Left cardiac atrium (tissue), 4 donors: ENCODE results near the gene PDCD1. TPM values are rescaled to one million over a fixed set of nuclear protein-coding genes. Genes with fewer than 3 reads are reported as not detected.
A peak's percentile ranks its signal among the peaks of the same experiment; 100 is the strongest.
"Not testable (repeated sequence)": the region's sequence is repeated elsewhere in the genome, so short reads cannot be mapped to it uniquely, and the experiment has no call there.

ENCODE experiments used
- ATAC-seq, 2 donors: fragments of 200-7000 bp; cut with Tn5 transposase; one replicate each; pipeline ENCODE4 v1.9.1; 2020; ENCODE audit warnings: mild to moderate bottlenecking in 2 of 2, moderate library complexity in 2 of 2
- DNase-seq: peaks from one replicate; pipeline ENCODE4 v3.0.0-alpha.2; 2020
- intact Hi-C, 2 donors: fragments of 100-400 bp; cut with DNase I; formaldehyde crosslinking; loops; one replicate each; pipeline versions ENCODE4 v1.14.1 to v1.15.1; 2022 to 2023
- total RNA-seq, 2 donors: library from RNA; stranded (reverse); fragmentation: NEBNext Ultra II Directional; extraction: Animal tissue kit (Norgen Biotek cat#: 25700); gene quantifications; one replicate each; pipeline ENCODE4 v1.2.1, GENCODE V29; 2021
- donor health status: DM: no; HTN: yes; CAD: no.
- donor health status: DM: no; HTN: yes; CAD: no; lungs with severe emphysema.
- donor health status: DM: yes; HTN: yes; CAD: no.
- donor health status: Dilated cardiomyopathy.

The PDCD1 gene
- total RNA-seq, 2 donors from 2014 or later: 1.2 to 1.5 TPM

GRCh38 chr2:241821460-241822263 lies 37.0 kb downstream of the PDCD1 start:
- intact Hi-C loops: no loop called here
- DNase-seq (peak; percentile 25), ATAC-seq (no peak)

GRCh38 chr2:241820625-241821384 lies 37.9 kb downstream of the PDCD1 start:
- intact Hi-C loops: no loop called here
- ATAC-seq: no peak
- peak; percentile 20 for DNase-seq

- ATAC-seq, intact Hi-C loops: not testable (repeated sequence)
- peak; percentile 11 for DNase-seq
Observed at GRCh38 chr2:241819947-241820624, 38.6 kb downstream of the PDCD1 start.

- DNase-seq: peak; percentile 12
- no peak for ATAC-seq
- intact Hi-C loops: no loop called here
Observed at GRCh38 chr2:241818943-241819270, 39.8 kb downstream of the PDCD1 start.

GRCh38 chr2:241818229-241818942 lies 40.3 kb downstream of the PDCD1 start:
- DNase-seq (peak; percentile 14), ATAC-seq (no peak)
- intact Hi-C loops: no loop called here

- ATAC-seq, intact Hi-C loops, DNase-seq: not testable (repeated sequence)
Observed at GRCh38 chr2:241817821-241818215, 40.9 kb downstream of the PDCD1 start.

- ATAC-seq (no peak), DNase-seq (peak; percentile 19)
- intact Hi-C loops: no loop called here
Observed at GRCh38 chr2:241817126-241817820, 41.4 kb downstream of the PDCD1 start.

GRCh38 chr2:241816431-241817121 lies 42.1 kb downstream of the PDCD1 start:
- intact Hi-C loops: no loop called here
- ATAC-seq (no peak), DNase-seq (peak; percentile 12)

- peak; percentile 21 for DNase-seq
- intact Hi-C loops: no loop called here
- no peak for ATAC-seq
Observed at GRCh38 chr2:241815477-241816430, 42.9 kb downstream of the PDCD1 start.

GRCh38 chr2:241814643-241815476 lies 43.8 kb downstream of the PDCD1 start:
- intact Hi-C loops: no loop called here
- ATAC-seq: no peak
- peak; percentile 19 for DNase-seq

GRCh38 chr2:241814393-241814642 lies 44.4 kb downstream of the PDCD1 start:
- intact Hi-C loops: no loop called here
- DNase-seq (peak; percentile 14), ATAC-seq (no peak)

- no peak for ATAC-seq
- intact Hi-C loops: no loop called here
- DNase-seq: no peak
Observed at GRCh38 chr2:241813644-241814392, 44.9 kb downstream of the PDCD1 start.

- intact Hi-C loops: no loop called here
- peak; percentile 23 for DNase-seq
- no peak for ATAC-seq
Observed at GRCh38 chr2:241812730-241813643, 45.7 kb downstream of the PDCD1 start.

- intact Hi-C loops: no loop called here
- no peak for ATAC-seq
- peak; percentile 22 for DNase-seq
Observed at GRCh38 chr2:241811952-241812729, 46.6 kb downstream of the PDCD1 start.
